Measurements from ENCODE around the gene CDSN.
A peak's percentile ranks its signal among the peaks of the same experiment; 100 is the strongest.
"Not testable (repeated sequence)": the region's sequence is repeated elsewhere in the genome, so short reads cannot be mapped to it uniquely, and the experiment has no call there.

CDSN gene, protein sequence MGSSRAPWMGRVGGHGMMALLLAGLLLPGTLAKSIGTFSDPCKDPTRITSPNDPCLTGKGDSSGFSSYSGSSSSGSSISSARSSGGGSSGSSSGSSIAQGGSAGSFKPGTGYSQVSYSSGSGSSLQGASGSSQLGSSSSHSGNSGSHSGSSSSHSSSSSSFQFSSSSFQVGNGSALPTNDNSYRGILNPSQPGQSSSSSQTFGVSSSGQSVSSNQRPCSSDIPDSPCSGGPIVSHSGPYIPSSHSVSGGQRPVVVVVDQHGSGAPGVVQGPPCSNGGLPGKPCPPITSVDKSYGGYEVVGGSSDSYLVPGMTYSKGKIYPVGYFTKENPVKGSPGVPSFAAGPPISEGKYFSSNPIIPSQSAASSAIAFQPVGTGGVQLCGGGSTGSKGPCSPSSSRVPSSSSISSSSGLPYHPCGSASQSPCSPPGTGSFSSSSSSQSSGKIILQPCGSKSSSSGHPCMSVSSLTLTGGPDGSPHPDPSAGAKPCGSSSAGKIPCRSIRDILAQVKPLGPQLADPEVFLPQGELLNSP

DNA sequence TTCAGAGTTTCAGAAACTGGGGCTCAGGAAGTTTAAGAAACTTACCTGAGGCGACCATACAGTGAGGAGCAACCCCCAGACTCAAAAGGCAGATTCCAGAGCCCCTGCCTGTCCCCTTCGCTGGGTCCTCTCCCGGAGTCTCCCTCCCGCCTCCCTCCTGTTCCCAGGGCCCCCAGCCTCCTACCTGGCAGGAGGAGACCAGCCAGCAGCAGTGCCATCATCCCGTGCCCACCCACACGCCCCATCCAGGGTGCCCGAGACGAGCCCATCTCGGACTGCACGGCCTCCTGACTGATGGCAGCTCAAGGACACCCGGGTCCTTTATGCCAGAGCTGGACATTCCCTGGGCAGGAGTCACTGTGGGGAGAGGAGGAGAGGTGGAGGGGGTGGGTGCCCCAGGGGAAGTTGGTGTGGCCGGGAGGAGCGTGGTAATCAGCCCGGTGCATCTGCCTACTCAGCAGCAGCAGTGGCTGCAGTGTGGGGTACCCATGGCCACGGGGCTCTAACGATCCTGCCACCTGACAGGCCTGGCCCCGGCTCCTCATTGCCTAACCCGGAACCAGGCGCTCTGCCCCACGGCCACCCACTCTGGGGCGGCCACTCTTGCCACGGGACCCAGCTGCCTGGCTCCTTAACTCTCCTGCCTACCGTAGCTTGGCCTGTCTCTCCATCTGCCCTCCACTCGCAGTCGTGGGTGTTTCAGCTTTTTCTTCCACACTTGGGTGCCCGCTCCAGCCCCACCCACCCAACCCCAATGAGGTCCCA, at the start of gene CDSN:
Gene CDSN (minus strand): TSS at position 296 of the 765 bp plus-strand sequence. CDS start 27 bp downstream, at position 269.
- no peak for DNase-seq

DNA sequence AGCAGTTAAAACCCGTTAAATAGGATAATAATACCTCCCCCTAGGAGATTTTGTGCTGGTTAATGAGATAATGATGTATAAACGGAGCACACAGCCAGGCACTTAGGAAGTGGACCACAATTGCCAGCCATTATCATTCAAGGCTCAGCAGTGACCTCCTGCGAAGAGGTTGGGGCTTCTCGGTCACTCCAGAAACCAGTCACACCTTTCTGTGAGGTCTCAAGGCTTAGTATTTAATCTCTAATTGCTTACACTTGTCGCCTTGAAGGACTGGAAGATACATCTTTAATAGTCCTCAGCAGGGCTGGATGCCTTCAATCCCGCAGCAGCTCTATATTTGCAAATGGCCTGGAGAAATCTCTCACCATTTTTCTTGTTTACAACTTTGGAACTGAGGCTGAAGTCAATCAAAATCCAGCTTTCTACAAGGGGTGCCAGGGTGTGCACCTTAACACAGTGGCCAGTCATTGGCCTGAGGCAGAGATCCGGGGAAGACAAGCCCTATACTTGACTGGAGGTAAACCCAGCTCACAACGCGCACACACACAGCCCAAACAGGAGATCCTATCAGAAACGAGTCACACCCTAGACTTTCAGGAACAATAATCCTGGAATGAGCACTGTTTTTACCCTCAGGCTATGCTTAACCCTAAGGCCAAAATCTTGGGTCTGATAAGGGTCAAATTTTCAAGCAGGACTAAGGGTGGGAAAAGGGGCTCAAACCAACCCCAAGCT, 49.0 kb upstream of the CDSN start:
- no peak for DNase-seq

DNA sequence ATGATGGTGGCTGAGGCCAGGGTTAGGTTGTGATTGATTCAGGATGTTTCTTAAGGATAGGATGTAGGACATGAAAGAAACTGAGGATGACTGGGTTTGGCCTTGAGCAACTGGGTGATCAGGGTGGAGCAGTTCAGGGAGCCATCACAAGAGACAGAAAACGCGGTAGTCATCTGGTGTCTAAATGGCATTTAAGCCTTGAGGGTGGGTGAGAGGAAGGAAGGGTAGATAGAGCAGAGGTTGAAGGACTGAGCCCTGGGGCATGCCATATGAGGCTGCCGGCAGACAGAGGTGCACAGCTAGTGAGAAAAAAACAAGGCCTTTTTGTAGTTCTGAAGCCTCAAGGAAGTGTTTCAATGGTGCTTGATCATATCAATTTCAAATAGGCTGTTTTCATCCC, 48.4 kb upstream of the CDSN start:
- DNase-seq = no peak

- no peak for DNase-seq
These were observed 45.7 kb upstream of the CDSN start for GRCh38 chr6:31165986-31166385.

- DNase-seq = not testable (repeated sequence)
These were observed 45.0 kb upstream of the CDSN start for GRCh38 chr6:31165064-31165832.

GRCh38 chr6:31164475-31165063, 44.3 kb upstream of the CDSN start:
- not testable (repeated sequence) for DNase-seq

GRCh38 chr6:31163922-31164321, 43.7 kb upstream of the CDSN start:
- no peak for DNase-seq

DNA sequence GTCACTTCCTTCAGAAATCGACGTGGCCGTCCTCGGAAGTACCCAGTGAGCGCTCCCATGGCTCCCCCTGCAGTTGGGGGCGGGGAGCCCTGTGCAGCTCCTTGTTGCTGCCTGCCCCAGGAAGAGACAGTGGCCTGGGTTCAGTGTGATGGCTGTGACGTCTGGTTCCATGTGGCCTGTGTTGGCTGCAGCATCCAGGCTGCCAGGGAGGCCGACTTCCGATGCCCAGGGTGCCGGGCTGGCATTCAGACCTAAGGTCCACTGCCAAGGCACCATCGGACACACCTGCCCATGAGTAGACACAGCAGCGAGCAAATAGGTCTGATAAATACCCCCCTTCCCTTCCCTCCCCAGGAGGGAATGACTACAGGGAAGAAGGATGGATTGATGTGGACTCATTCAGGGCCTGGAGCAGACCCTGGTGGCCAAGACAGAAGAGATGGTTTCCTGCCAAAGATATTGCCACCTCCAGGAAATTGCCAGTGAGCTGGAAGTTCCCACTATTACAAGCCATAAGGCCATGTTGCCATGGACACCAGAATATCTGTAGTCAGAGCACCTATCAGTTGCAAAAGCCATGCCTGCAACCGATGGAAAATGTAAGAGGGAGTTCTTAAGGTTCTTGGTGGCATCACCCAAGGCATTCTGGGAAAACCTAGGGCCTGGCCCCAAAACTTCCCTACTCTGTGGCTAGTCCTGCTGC, 42.4 kb upstream of the CDSN start:
- no peak for DNase-seq

- no peak for DNase-seq
These were observed 41.2 kb upstream of the CDSN start for GRCh38 chr6:31161216-31162126.

GRCh38 chr6:31158863-31159855, 38.9 kb upstream of the CDSN start:
- peak; percentile 30 for DNase-seq

- peak; percentile 99 for DNase-seq
These were observed 38.1 kb upstream of the CDSN start, which contains the start of gene TCF19 for GRCh38 chr6:31158140-31158862. Gene TCF19, plus strand, starts transcription at chr6:31158589. Its CDS starts 881 bp downstream, at chr6:31159470.

DNA sequence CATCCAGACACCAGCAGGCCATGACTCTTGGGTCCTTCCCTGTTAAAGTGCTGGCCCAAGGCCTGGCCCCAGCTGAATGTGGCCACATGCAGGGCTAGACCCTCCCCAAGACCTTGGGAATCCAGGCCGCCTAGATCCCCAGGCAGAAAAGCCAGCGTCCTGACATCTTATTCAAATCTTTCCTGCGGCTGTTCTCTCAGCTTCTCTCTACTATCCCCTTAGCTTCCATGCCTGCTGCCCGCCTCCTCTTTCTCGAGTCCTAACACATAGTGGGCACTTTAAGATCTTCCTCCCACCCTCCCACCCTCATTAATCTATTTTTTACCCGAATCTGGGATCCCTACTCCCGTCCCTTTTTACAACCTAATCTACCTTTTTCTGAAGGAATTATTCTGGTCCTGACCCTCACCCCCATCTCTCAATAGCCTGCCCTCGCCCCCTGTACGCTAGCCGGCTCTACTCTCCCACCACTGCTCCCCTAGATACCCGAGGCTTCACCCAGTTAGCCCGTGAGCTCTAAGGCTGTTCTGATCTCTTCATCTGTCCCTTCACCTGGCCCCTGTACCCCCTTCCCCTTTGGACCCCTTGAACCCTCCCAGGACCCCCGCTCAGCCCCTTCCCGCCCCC, 37.4 kb upstream of the CDSN start, which contains the start of gene CCHCR1:
Gene CCHCR1 (minus strand): TSS at position 290 of the 627 bp plus-strand sequence. CDS start 202 bp downstream, at position 88.
- DNase-seq = no peak

DNA sequence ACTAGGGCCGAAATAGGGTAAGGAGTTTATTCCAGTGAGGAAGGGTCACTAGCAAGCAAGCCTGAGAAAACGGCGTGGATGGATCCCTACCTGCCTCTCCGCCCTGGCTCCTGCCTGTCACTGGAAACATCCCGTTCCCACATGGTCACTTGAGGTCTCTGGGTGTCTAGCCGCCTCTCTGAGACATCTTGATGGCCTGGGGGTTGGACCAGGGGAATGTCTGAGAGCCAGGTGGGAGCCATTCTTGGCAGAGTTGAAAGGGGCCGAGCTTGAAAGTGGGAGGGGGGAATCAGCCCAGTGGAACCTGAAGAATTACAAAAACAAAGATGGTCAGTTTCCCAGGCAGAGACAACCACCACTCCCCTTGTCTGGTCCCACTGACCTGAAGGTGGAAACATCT, 36.4 kb upstream of the CDSN start:
- DNase-seq = no peak

DNA sequence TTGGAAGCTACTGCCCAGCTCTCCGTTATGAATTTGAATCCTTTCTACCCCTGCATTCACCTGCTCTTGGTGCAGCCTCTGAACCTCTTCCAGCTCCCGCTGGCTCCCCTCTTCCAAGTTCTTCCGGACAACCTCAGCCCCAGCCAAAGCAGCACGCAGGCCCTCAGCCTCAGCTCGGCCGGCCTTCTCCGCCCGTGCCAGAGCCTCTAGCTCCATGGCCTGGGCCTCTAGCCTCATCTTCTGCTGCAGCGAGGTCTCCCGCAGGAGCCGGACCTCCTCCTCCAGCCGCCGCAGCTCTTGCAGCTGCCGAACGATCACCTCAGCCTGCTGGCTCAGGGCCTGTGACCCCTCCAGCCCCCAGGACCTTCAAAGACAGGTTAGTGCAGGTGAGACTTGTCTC, 34.2 kb upstream of the CDSN start:
- no peak for DNase-seq

DNA sequence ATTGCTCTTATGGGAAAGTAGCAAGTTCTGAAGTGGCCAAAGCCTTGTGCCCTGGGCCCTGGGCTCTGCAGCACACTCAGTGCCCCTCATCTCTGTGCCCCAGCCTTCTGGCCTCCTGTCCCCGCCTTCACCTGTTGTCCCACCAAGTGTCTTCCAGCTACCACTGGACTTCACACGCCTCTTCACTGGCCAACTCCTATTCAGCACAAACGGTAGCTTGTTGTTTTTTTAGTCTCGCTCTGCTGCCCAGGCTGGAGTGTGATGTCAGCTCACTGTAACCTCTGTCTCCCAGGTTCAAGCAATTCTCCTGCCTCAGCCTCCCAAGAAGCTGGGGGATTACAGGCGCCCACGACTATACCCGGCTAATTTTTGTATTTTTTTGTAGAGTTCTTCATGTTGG, 32.5 kb upstream of the CDSN start:
- no peak for DNase-seq

DNA sequence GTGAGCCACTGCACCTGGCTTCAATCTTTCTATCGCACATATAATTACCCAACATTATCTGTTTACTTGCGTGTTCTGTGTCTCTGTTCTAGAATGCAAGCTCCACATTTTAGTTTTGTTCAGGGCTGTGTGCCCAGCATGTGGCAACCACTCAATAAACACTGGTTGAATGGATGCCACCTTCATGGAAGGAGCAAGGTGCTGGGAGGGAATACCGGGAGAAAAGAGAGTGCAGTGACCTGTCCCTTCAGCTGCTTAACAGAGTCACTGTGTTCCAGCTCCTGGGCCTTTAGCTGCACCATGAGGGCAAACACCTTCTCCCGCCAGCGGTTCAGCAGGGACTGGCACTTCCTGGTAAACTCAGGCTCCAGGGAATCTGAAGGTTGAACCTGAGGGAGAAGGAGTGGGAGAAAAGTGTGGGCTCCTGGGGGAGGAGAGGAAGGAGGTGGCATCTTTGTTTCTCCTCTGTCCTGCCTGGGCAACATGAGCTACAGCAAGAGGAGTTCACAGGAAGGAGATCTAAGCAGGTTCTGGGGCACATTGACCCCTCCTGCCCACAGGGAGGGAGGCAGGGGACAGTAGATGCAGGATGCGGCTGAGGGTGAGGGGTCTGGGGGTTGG, 29.7 kb upstream of the CDSN start:
- no peak for DNase-seq

DNA sequence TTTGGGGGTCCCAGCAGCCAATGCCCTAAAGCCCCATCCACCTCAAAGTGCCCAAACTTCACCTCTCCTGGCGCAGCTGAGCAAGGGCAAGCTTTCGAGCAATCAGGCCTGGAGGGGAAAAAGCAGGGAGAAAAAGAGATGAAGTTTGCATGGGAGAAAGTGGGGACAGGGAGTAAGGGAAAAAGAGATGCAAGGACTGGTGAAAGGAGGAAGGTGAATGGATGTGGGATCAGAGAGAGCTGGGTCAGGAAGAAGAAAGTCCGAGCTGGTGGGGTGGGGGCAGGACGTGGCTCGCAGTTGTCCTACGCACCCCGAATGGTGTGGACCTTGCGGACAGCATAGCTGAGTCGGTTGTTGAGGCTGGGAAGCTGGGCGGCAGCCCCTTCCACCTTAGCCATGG, 25.1 kb upstream of the CDSN start:
- no peak for DNase-seq
